K562 (cell line): ENCODE data around the gene STK11. TPM values are rescaled to one million over a fixed set of nuclear protein-coding genes. Genes with fewer than 3 reads are reported as not detected.

ENCODE experiments used
- ATAC-seq: fragments of 200-7000 bp; cut with Tn5 transposase; 3 replicates; pipeline ENCODE4 v1.9.1; 2020; ENCODE audit warnings: moderate library complexity
- BruUV-seq: library from RNA; stranded (reverse); fragments of 400-500 nt; replicated peaks from 2 replicates; lab custom pipeline; 2021; lab: Mats Ljungman, UMichigan
- CTCF ChIA-PET: fragments of 300-600 bp; formaldehyde crosslinking; extraction: SDS; loops from one replicate; lab custom pipeline; 2021; ENCODE audit warnings: low intra/inter-chr PET ratio; lab: Yijun Ruan, JAX
- POLR2A ChIA-PET: fragments of 300-600, 350-650 bp; sonication (Branson Sonifier 250); formaldehyde crosslinking; extraction: SDS; loops from one replicate; lab custom pipeline; 2021; ENCODE audit warnings: antibody characterized with exemption, inconsistent platforms; lab: Yijun Ruan, JAX
- DNase-seq, 4 experiments: peaks; one replicate each; pipeline versions ENCODE4 v3.0.0 to v3.0.0-alpha.2; 2011 to 2018; ENCODE audit warnings: low spot score in 3 of 4, mixed read lengths in 3 of 4; ENCODE audit errors: extremely low read depth in 1 of 4
- FAIRE-seq: peaks from 2 replicates; lab custom pipeline; 2011; peaks lifted over from hg19 to GRCh38; lab: Jason Lieb, UNC
- H2AFZ ChIP-seq: 2 replicates; pipeline ENCODE4 v1.6.0; 2011; ENCODE audit warnings: low read depth, low read length, control low read depth, inconsistent platforms
- H3K27ac ChIP-seq: fragments of 200-600 bp; 3 replicates; pipeline ENCODE4 v1.8.0; 2011; ENCODE audit warnings: low read depth, mild to moderate bottlenecking, control low read depth, inconsistent platforms, low read length, moderate library complexity, mixed read lengths; ENCODE audit errors: extremely low read depth
- H3K27me3 ChIP-seq, 2 experiments: fragments of 300-600 bp in 1 of 2; 2 replicates in 1 of 2; 3 replicates in 1 of 2; pipeline versions ENCODE4 v1.6.0 to v1.8.0; 2011; ENCODE audit warnings: inconsistent platforms in 2 of 2, low read length in 2 of 2, mild to moderate bottlenecking in 1 of 2, mixed read lengths in 1 of 2, moderate library complexity in 1 of 2; ENCODE audit not compliant: control insufficient read depth in 2 of 2, insufficient read depth in 2 of 2
- H3K36me3 ChIP-seq: fragments of 300-600 bp; 3 replicates; pipeline ENCODE4 v1.8.0; 2011; ENCODE audit warnings: mild to moderate bottlenecking, low read length, inconsistent platforms; ENCODE audit not compliant: control insufficient read depth, insufficient read depth
- H3K4me1 ChIP-seq, 2 experiments: fragments of 200-600 bp in 1 of 2; replicated peaks in 1 of 2; 2 replicates in 1 of 2; 3 replicates in 1 of 2; pipeline versions ENCODE4 v1.5.1 to v1.8.0; 2011; ENCODE audit warnings: inconsistent platforms in 2 of 2, low read length in 2 of 2, mild to moderate bottlenecking in 1 of 2, mixed read lengths in 1 of 2, moderate library complexity in 1 of 2; ENCODE audit not compliant: control insufficient read depth in 2 of 2, insufficient read depth in 2 of 2
- H3K4me2 ChIP-seq: 2 replicates; pipeline ENCODE4 v1.6.1; 2011; ENCODE audit warnings: low read length, control low read depth, inconsistent platforms, mixed read lengths; ENCODE audit not compliant: insufficient read depth
- H3K4me3 ChIP-seq: fragments of 200-600 bp; sonication (generic), shearing (Covaris generic); 2 replicates; pipeline ENCODE4 v1.5.1; 2016; ENCODE audit warnings: control low read depth, inconsistent platforms
- H3K79me2 ChIP-seq: fragments of 200-600 bp; 3 replicates; pipeline ENCODE4 v1.8.0; 2011; ENCODE audit warnings: low read length, inconsistent platforms; ENCODE audit not compliant: control insufficient read depth, insufficient read depth
- H3K9ac ChIP-seq, 2 experiments: 2 replicates each; pipeline versions ENCODE4 v1.6.0 to v1.6.1; 2011; ENCODE audit warnings: low read depth in 2 of 2, low read length in 2 of 2, control low read depth in 1 of 2, inconsistent platforms in 1 of 2, mild to moderate bottlenecking in 1 of 2, mixed read lengths in 1 of 2; ENCODE audit not compliant: insufficient read depth in 1 of 2
- H3K9me1 ChIP-seq: one replicate; pipeline ENCODE4 v1.6.0; 2011; ENCODE audit warnings: inconsistent platforms, mild to moderate bottlenecking, low read length, moderate library complexity; ENCODE audit not compliant: control insufficient read depth, insufficient read depth
- H3K9me3 ChIP-seq: replicated peaks from 2 replicates; pipeline ENCODE4 v1.5.1; 2011; ENCODE audit warnings: low read depth, low read length, inconsistent platforms; ENCODE audit not compliant: control insufficient read depth, insufficient read depth
- H4K20me1 ChIP-seq: replicated peaks from 2 replicates; pipeline ENCODE4 v1.6.1; 2011; ENCODE audit warnings: low read length, inconsistent platforms, mixed read lengths; ENCODE audit not compliant: control insufficient read depth, insufficient read depth
- CREB1 ChIP-seq, 2 experiments: sonication (generic) in 1 of 2; formaldehyde crosslinking in 1 of 2; IDR thresholded peaks; 2 replicates each; pipeline versions ENCODE4 v1.6.1 to v1.8.0; 2012 to 2022; ENCODE audit warnings: inconsistent platforms in 1 of 2, mild to moderate bottlenecking in 1 of 2, missing genetic modification reagents in 1 of 2, moderate library complexity in 1 of 2
- FIP1L1 ChIP-seq: fragments of 200-400 bp; formaldehyde crosslinking; IDR thresholded peaks from 2 replicates; pipeline ENCODE4 v1.6.1; 2018; ENCODE audit warnings: mild to moderate bottlenecking, low read depth, low read length; ENCODE audit not compliant: poor library complexity, severe bottlenecking
- FOXA3 ChIP-seq, 2 experiments: fragments of 450-650 bp in 1 of 2; sonication (generic) in 1 of 2; formaldehyde crosslinking; IDR thresholded peaks in 1 of 2; conservative IDR thresholded peaks in 1 of 2; 2 replicates each; pipeline versions ENCODE4 v1.4.0 to v1.8.0; 2020 to 2022; ENCODE audit warnings: mild to moderate bottlenecking in 2 of 2, missing genetic modification reagents in 1 of 2
- HLTF ChIP-seq: fragments of 450-650 bp; IDR thresholded peaks from 2 replicates; pipeline ENCODE4 v1.6.1; 2016
- IRF2 ChIP-seq: sonication (generic); formaldehyde crosslinking; IDR thresholded peaks from 2 replicates; pipeline ENCODE4 v1.8.1; 2022; ENCODE audit warnings: mild to moderate bottlenecking, missing genetic modification reagents
- MCM3 ChIP-seq: fragments of 450-650 bp; IDR thresholded peaks from 2 replicates; pipeline ENCODE4 v1.6.1; 2016
- POLR3A ChIP-seq: IDR thresholded peaks from 2 replicates; pipeline ENCODE4 v1.6.1; 2011; ENCODE audit warnings: borderline replicate concordance, mild to moderate bottlenecking, moderate library complexity; ENCODE audit not compliant: insufficient read length, insufficient read depth; ENCODE audit errors: extremely low read depth
- RBFOX2 ChIP-seq: fragments of 200-400 bp; formaldehyde crosslinking; IDR thresholded peaks from 2 replicates; pipeline ENCODE4 v1.6.1; 2017; ENCODE audit warnings: low read depth, mild to moderate bottlenecking, low read length, moderate library complexity
- RBM17 ChIP-seq: fragments of 200-400 bp; formaldehyde crosslinking; IDR thresholded peaks from 2 replicates; pipeline ENCODE4 v1.6.1; 2017; ENCODE audit warnings: low read depth, mild to moderate bottlenecking, low read length, borderline replicate concordance
- RCOR1 ChIP-seq, 2 experiments: IDR thresholded peaks; 2 replicates each; pipeline ENCODE4 v1.6.1; 2012; ENCODE audit warnings: low read depth in 2 of 2, low read length in 2 of 2, borderline replicate concordance in 1 of 2, improper control_type of control experiment in 1 of 2
- SOX6 ChIP-seq: fragments of 450-650 bp; IDR thresholded peaks from 2 replicates; pipeline ENCODE4 v1.6.1; 2014; ENCODE audit warnings: mild to moderate bottlenecking
- SREBF1 ChIP-seq: fragments of 150-350 bp; IDR thresholded peaks from 2 replicates; pipeline ENCODE4 v1.6.1; 2014; ENCODE audit warnings: antibody characterized with exemption, low read depth, low read length, borderline replicate concordance
- SRSF9 ChIP-seq: fragments of 200-400 bp; formaldehyde crosslinking; IDR thresholded peaks from 2 replicates; pipeline ENCODE4 v1.6.1; 2017; ENCODE audit warnings: low read depth, low read length, borderline replicate concordance
- TEAD4 ChIP-seq, 2 experiments: sonication (generic) in 1 of 2; formaldehyde crosslinking in 1 of 2; IDR thresholded peaks; 2 replicates each; pipeline versions ENCODE4 v1.6.1 to v1.8.0; 2012 to 2022; ENCODE audit warnings: borderline replicate concordance in 1 of 2, inconsistent platforms in 1 of 2, low read length in 1 of 2, mild to moderate bottlenecking in 1 of 2, missing genetic modification reagents in 1 of 2
- THRB ChIP-seq: fragments of 450-650 bp; formaldehyde crosslinking; conservative IDR thresholded peaks from 2 replicates; pipeline ENCODE4 v1.4.0; 2022; ENCODE audit warnings: mild to moderate bottlenecking, missing genetic modification characterization
- ZNF133 ChIP-seq: fragments of 250-450 bp; sonication (Bioruptor Pico); IDR thresholded peaks from 2 replicates; pipeline ENCODE4 v1.4.0; 2020; ENCODE audit warnings: mild to moderate bottlenecking
- ZNF143 ChIP-seq: sonication (generic); formaldehyde crosslinking; IDR thresholded peaks from 2 replicates; pipeline ENCODE4 v1.9.0; 2022; ENCODE audit warnings: mild to moderate bottlenecking, missing genetic modification reagents
- ZNF408 ChIP-seq: fragments of 250-450 bp; sonication (Bioruptor Pico); IDR thresholded peaks from 2 replicates; pipeline ENCODE4 v1.4.0; 2020; ENCODE audit warnings: low read depth, mild to moderate bottlenecking, moderate library complexity
- WGBS: fragments of 100-300 bp; shearing (Covaris generic); methylation state at CpG from one replicate; pipeline ENCODE4 v1.1.6; 2016; ENCODE audit warnings: low coverage, mixed read lengths; ENCODE audit not compliant: insufficient coverage; ENCODE audit errors: missing lambda C conversion rate; 5-methylcytosine and 5-hydroxymethylcytosine counted together
- in situ Hi-C: fragments of 300-500 bp; cut with MboI; formaldehyde crosslinking; loops from 4 replicates; pipeline ENCODE4 v1.15.0; 2018; ENCODE audit warnings: inconsistent platforms, mixed read lengths
- intact Hi-C: fragments of 100-400 bp; cut with micrococcal nuclease; formaldehyde crosslinking; loops from 2 replicates; pipeline ENCODE4 v1.14.2; 2022
- polyA plus RNA-seq, 8 experiments: library from polyadenylated mRNA; depleted of rRNA in 4 of 8; stranded (reverse) in 5 of 8; unstranded in 3 of 8; fragments of >200 nt; fragmentation: Nextera tagmentation in 2 of 8; fragmentation: Illumina TruSeq in 1 of 8; extraction: Ambion mirVana in 2 of 8; extraction: Trizol in 1 of 8; gene quantifications; 2 replicates each; pipeline versions ENCODE4 v1.2.1 to v1.2.3, GENCODE V29; 2011 to 2014; ENCODE audit warnings: inconsistent platforms in 1 of 8, missing spikeins in 1 of 8
- total RNA-seq, 7 experiments: library from RNA; depleted of rRNA in 6 of 7; stranded (reverse); fragments of >200 nt in 6 of 7; fragmentation: Illumina TruSeq in 2 of 7; extraction: Trizol in 2 of 7; gene quantifications; 2 replicates each; pipeline versions ENCODE4 v1.2.1 to v1.2.3, GENCODE V29; 2011 to 2021; ENCODE audit warnings: low replicate concordance in 1 of 7

Gene STK11
- total and polyA plus RNA-seq, 9 of the 15 experiments (the other 6 are each of a cell fraction or from before 2014, with no cell fraction given): 0.15 to 96.5 (median 31.7) TPM

DNA sequence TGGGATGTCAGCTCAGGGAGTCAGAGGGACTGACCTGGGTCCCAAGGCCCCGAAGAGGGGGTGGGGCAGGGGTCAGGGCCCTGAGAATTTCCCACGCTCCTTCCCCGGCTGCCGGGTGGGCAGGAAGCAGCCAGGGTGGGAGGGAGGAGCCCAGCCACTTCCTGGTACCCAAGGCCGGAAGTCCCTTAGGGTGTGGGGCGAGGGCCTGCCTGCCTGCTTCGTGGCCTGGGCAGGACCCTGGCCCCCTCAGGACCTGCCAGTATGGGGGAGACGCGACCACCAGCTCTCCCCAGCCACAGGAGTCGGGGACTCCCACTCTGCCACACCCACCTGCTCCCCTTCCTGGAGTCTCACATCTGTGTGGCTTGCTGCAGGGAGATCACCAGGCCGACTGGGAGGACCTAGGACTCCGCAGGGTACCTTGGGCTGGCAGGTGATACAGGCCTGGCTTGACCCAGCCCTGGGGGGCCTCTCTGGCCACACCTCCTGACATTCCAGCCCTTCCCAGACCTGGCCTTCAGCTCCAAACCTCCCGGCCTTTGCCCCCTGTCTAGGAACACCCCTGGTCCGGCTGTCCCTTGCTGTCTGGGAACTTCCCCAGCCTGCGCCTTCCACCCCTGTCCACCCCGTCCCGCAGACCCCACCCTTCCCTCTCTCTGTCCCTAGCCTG lies 53.8 kb downstream of the STK11 start (continued):
- TF ChIP-seq TEAD4 (IDR thresholded peaks at IDR 0.05; ENCODE audit: low read length) (no peak), TEAD4 (CRISPR knock-in tag; IDR thresholded peaks at IDR 0.05; ENCODE audit: borderline replicate concordance) (no peak), SOX6 (no peak), HLTF (no peak), RBM17 (no peak), MCM3 (no peak), SRSF9 (no peak), SREBF1 (no peak)

GRCh38 chr19:1259876-1260748 lies 54.5 kb downstream of the STK11 start:
- intact Hi-C loops: no loop called here
- H4K20me1 ChIP-seq: 0 out of 2 replicates have a peak, but pooled peaks cover 7% of the 10 kb centered on the region
- BruUV-seq: no TSS peak
- H2AFZ ChIP-seq: 0 out of 2 replicates have a peak overlapping the region, but pooled peaks have one; percentile 18
- H3K4me1 ChIP-seq: peaks cover 53 to 95% of the 10 kb centered on the region in 2 experiments
- no peak for ATAC-seq
- FAIRE-seq: peak; percentile 76
- peak overlapping the region; percentile 68; the same call in 2 of the 3 replicates for H3K27ac ChIP-seq
- H3K79me2 ChIP-seq: peaks cover 29% of the 10 kb centered on the region
- no peak for DNase-seq
- H3K9me3 ChIP-seq: no peaks in the 10 kb centered on the region
- no peak overlapping the region; the same call in none of the 2 replicates for H3K4me3 ChIP-seq
- peak overlapping the region; percentile 60 for H3K4me2 ChIP-seq
- no peaks in the 10 kb centered on the region for H3K27me3 ChIP-seq
- POLR2A ChIA-PET: interaction anchor here (1.9 to 2.1 kb wide), 2 partner anchors 9 to 12 kb away, joined by 8 to 9 read pairs; partner anchors contain the start of gene CIRBP
- peak overlapping the region in 1 of 2 experiments; percentile 90; a peak in 2 of 4 replicates for H3K9ac ChIP-seq
- no peaks in the 10 kb centered on the region for H3K9me1 ChIP-seq
- H3K36me3 ChIP-seq: peaks cover 34% of the 10 kb centered on the region; the same call in 2 of the 3 replicates
- 33% methylated on average over 5 of the region's 33 CpGs for WGBS
- CTCF ChIA-PET: no interaction called here
- in situ Hi-C loops: no loop called here
- TF ChIP-seq THRB (CRISPR knock-in tag) (no peak), RBFOX2 (peak; percentile 48), POLR3A (no peak), FOXA3 (CRISPR knock-in tag; conservative IDR thresholded peaks at IDR 0.05 in 1 of 2, IDR thresholded peaks at IDR 0.05 in 1 of 2) (no peak), ZNF408 (CRISPR knock-in tag) (no peak), IRF2 (no peak), RCOR1 (IDR thresholded peaks at IDR 0.05; ENCODE audit: borderline replicate concordance in 1 of 2, low read depth in 2 of 2, low read length in 2 of 2) (peak in 1 of 2 experiments; percentile 69; a peak in 1 of 4 replicates), ZNF133 (CRISPR knock-in tag) (no peak), FIP1L1 (peak; percentile 72), CREB1 (IDR thresholded peaks at IDR 0.05) (no peak), CREB1 (CRISPR knock-in tag; IDR thresholded peaks at IDR 0.05) (no peak), ZNF143 (CRISPR knock-in tag) (peak; percentile 43; the same call in 1 of the 2 replicates)
